ENCODE data around the gene AGPS.

- TF ChIP-seq RAD51 (IDR thresholded peaks at IDR 0.05), result no peak
- no peak for TF ChIP-seq EZH2 (IDR thresholded peaks at IDR 0.05; ENCODE audit: borderline replicate concordance, control insufficient read depth, low read depth, low read length)
- no peak for TF ChIP-seq CTCF (IDR thresholded peaks at IDR 0.05 in 2 of 3, conservative IDR thresholded peaks at IDR 0.05 in 1 of 3; ENCODE audit: control insufficient read depth in 2 of 3, extremely low read depth in 1 of 3, insufficient read depth in 1 of 3, low read depth in 3 of 3, low read length in 3 of 3)
Measured at GRCh38 chr2:177578454-177578853, 185.9 kb downstream of the AGPS start.
